T-cell (primary cell): ENCODE measurements around the gene SRCIN1. TPM values are rescaled to one million over a fixed set of nuclear protein-coding genes. Genes with fewer than 3 reads are reported as not detected.
"Not testable (repeated sequence)": the region's sequence is repeated elsewhere in the genome, so short reads cannot be mapped to it uniquely, and the experiment has no call there.

ENCODE experiments used
- ATAC-seq, 4 experiments: fragments of 200-7000 bp in 3 of 4; fragments of 150-1000 bp in 1 of 4; cut with Tn5 transposase; replicated peaks in 1 of 4; 1 replicate in 3 of 4; 2 replicates in 1 of 4; pipeline ENCODE4 v1.10.0; 2021; ENCODE audit warnings: moderate library complexity in 3 of 4, mild to moderate bottlenecking in 2 of 4, moderate number of reproducible peaks in 1 of 4
- CTCF ChIA-PET, 2 donors: fragments of 300-600 bp; sonication (Branson Sonifier 250); formaldehyde crosslinking; loops; one replicate each; lab custom pipeline; 2022; ENCODE audit warnings: antibody characterized with exemption in 2 of 2; lab: Charles Lee
- POLR2A ChIA-PET, 2 donors: fragments of 300-600 bp; sonication (Branson Sonifier 250); formaldehyde crosslinking; loops; one replicate each; lab custom pipeline; 2022; ENCODE audit warnings: antibody characterized with exemption in 2 of 2; lab: Charles Lee
- DNase-seq, 35 experiments: peaks; one replicate each; pipeline versions ENCODE4 v3.0.0 to v3.0.0-alpha.2; 2013 to 2023
- H3K27ac ChIP-seq: one replicate; pipeline ENCODE4 v1.5.1; 2013; ENCODE audit warnings: low read length
- H3K27me3 ChIP-seq, 2 experiments: replicated peaks in 1 of 2; 1 replicate in 1 of 2; 2 replicates in 1 of 2; pipeline versions ENCODE4 v1.6.1 to v1.7.0; 2013; ENCODE audit warnings: low read length in 1 of 2, mixed read lengths in 1 of 2; ENCODE audit not compliant: control insufficient read depth in 2 of 2, insufficient read depth in 2 of 2; ENCODE audit errors: extremely low read depth in 1 of 2
- H3K36me3 ChIP-seq, 2 donors: 1 replicate in 1 of 2; 2 replicates in 1 of 2; pipeline versions ENCODE4 v1.6.1 to v1.7.0; 2013; ENCODE audit warnings: low read length in 1 of 2; ENCODE audit not compliant: control insufficient read depth in 2 of 2, insufficient read depth in 1 of 2; ENCODE audit errors: extremely low read depth in 1 of 2
- H3K4me1 ChIP-seq, 2 experiments: 1 replicate in 1 of 2; 2 replicates in 1 of 2; pipeline versions ENCODE4 v1.6.1 to v1.7.0; 2013; ENCODE audit warnings: low read length in 2 of 2, mixed read lengths in 1 of 2; ENCODE audit not compliant: insufficient read depth in 2 of 2, control insufficient read depth in 1 of 2; ENCODE audit errors: extremely low read depth in 1 of 2
- H3K4me3 ChIP-seq, 2 donors: 1 replicate in 1 of 2; 2 replicates in 1 of 2; pipeline versions ENCODE4 v1.5.1 to v1.7.0; 2013; ENCODE audit warnings: mild to moderate bottlenecking in 2 of 2, low read length in 1 of 2, moderate library complexity in 1 of 2; ENCODE audit not compliant: control insufficient read depth in 1 of 2; ENCODE audit errors: extremely low read depth in 1 of 2
- H3K9me3 ChIP-seq: 2 replicates; pipeline ENCODE4 v1.7.0; 2013
- H3K27ac Mint-ChIP-seq, 2 donors: one replicate each; pipeline ENCODE4 v1.8.0; 2020 to 2021; ENCODE audit warnings: mild to moderate bottlenecking in 2 of 2, mixed read lengths in 2 of 2
- H3K27me3 Mint-ChIP-seq, 2 donors: one replicate each; pipeline ENCODE4 v1.8.0; 2021 to 2022; ENCODE audit warnings: mixed read lengths in 2 of 2
- H3K36me3 Mint-ChIP-seq: one replicate; pipeline ENCODE4 v1.8.0; 2021; ENCODE audit warnings: mixed read lengths
- H3K4me1 Mint-ChIP-seq, 3 donors: one replicate each; pipeline ENCODE4 v1.8.0; 2020 to 2022; ENCODE audit warnings: mixed read lengths in 3 of 3, mild to moderate bottlenecking in 1 of 3
- H3K4me3 Mint-ChIP-seq, 3 donors: one replicate each; pipeline ENCODE4 v1.8.0; 2020 to 2022; ENCODE audit warnings: mild to moderate bottlenecking in 3 of 3, mixed read lengths in 3 of 3, moderate library complexity in 3 of 3
- H3K9me3 Mint-ChIP-seq, 3 donors: one replicate each; pipeline ENCODE4 v1.8.0; 2020 to 2022; ENCODE audit warnings: mixed read lengths in 3 of 3
- WGBS: methylation state at CpG from one replicate; pipeline ENCODE4 v1.1.5; 2013; ENCODE audit warnings: missing lambda C conversion rate; ENCODE audit not compliant: insufficient coverage; 5-methylcytosine and 5-hydroxymethylcytosine counted together
- total RNA-seq, 35 experiments: library from RNA in 6 of 35; stranded (reverse) in 6 of 35; fragments of 120-200 nt in 1 of 35; gene quantifications; one replicate each; pipeline versions ENCODE4 v1.2.1 to v1.2.4 and lab custom pipeline; 2013 to 2026

The SRCIN1 gene
- total RNA-seq, 5 donors from 2014 or later (not counting 1 experiment from before 2014, with no cell fraction given), result 0.13 to 0.85 (median 0.28) TPM; not detected in 1

GRCh38 chr17:38482039-38482699 lies 123.6 kb downstream of the SRCIN1 start:
- H3K4me1 ChIP-seq, POLR2A ChIA-PET, H3K27me3 ChIP-seq, H3K9me3 ChIP-seq, H3K4me3 Mint-ChIP-seq, H3K27ac ChIP-seq, H3K27me3 Mint-ChIP-seq, H3K4me3 ChIP-seq, ATAC-seq, H3K36me3 ChIP-seq, H3K27ac Mint-ChIP-seq, DNase-seq, H3K36me3 Mint-ChIP-seq, H3K9me3 Mint-ChIP-seq: not testable (repeated sequence)
- peaks cover 8 to 12% (median 9%) of the 10 kb centered on the region in 3 donors for H3K4me1 Mint-ChIP-seq
- 87% methylated on average over 8 of the region's 19 CpGs for WGBS
- CTCF ChIA-PET, result interaction anchor here in 1 of 2 donors (0.6 kb wide), 1 partner anchor 43 kb away, joined by 3 read pairs; no protein-coding TSS in a partner anchor

Other genes with a start within 250 kb of the SRCIN1 start
- 1 to 10 TPM in 1 of 5 donors, under 1 TPM in 4; 0.40 to 1.2 (median 0.61) TPM for gene ARHGAP23, start 177.5 kb downstream of the SRCIN1 start, total RNA-seq
- gene EPOP, start 69.0 kb upstream of the SRCIN1 start, total RNA-seq, result 1 to 10 TPM in 1 of 5 donors, under 1 TPM in 4; 0.68 to 1.6 (median 0.90) TPM
- 100 to 1,000 TPM; 412 to 506 (median 480) TPM for gene MLLT6, start 99.3 kb upstream of the SRCIN1 start, total RNA-seq
- gene CISD3, start 124.4 kb upstream of the SRCIN1 start, total RNA-seq, result 10 to 100 TPM; 10.7 to 21.5 (median 17.7) TPM
- gene PCGF2, start 142.4 kb upstream of the SRCIN1 start, total RNA-seq, result under 1 TPM in 3 of 5 donors, not detected in 2; 0.28 to 0.69 (median 0.53) TPM
- 100 to 1,000 TPM in 3 of 5 donors, 10 to 100 TPM in 2; 81.2 to 116 (median 104) TPM for gene PSMB3, start 146.8 kb upstream of the SRCIN1 start, total RNA-seq
- 10 to 100 TPM; 36.4 to 60.3 (median 52.6) TPM for gene PIP4K2B, start 193.6 kb upstream of the SRCIN1 start, total RNA-seq
- gene CWC25, start 219.4 kb upstream of the SRCIN1 start, total RNA-seq, result 10 to 100 TPM; 31.5 to 45.8 (median 44.3) TPM
- gene RPL23, start 247.8 kb upstream of the SRCIN1 start, total RNA-seq, result 1,000 to 10,000 TPM; 1,638 to 2,124 (median 1,743) TPM